ENCODE measurements around the gene OR56A4.

Gene OR56A4

GRCh38 chr11:5955586-5955985 lies 51.2 kb downstream of the OR56A4 start:
- DNase-seq = no peak
